ENCODE results near the gene SYK. TPM values are rescaled to one million over a fixed set of nuclear protein-coding genes. Genes with fewer than 3 reads are reported as not detected.

Gene SYK
- total RNA-seq, 1 donor = not detected

- no peak for DNase-seq (ENCODE audit: low read depth)
- H3K4me3 ChIP-seq (ENCODE audit: low read depth, low read length) = no peak overlapping the region
- TF ChIP-seq, protein P1, sequence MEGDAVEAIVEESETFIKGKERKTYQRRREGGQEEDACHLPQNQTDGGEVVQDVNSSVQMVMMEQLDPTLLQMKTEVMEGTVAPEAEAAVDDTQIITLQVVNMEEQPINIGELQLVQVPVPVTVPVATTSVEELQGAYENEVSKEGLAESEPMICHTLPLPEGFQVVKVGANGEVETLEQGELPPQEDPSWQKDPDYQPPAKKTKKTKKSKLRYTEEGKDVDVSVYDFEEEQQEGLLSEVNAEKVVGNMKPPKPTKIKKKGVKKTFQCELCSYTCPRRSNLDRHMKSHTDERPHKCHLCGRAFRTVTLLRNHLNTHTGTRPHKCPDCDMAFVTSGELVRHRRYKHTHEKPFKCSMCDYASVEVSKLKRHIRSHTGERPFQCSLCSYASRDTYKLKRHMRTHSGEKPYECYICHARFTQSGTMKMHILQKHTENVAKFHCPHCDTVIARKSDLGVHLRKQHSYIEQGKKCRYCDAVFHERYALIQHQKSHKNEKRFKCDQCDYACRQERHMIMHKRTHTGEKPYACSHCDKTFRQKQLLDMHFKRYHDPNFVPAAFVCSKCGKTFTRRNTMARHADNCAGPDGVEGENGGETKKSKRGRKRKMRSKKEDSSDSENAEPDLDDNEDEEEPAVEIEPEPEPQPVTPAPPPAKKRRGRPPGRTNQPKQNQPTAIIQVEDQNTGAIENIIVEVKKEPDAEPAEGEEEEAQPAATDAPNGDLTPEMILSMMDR (IDR thresholded peaks at IDR 0.05; ENCODE audit: insufficient read depth, low read depth, low read length) = no peak
Measured at GRCh38 chr9:90941661-90942060, 140.0 kb downstream of the SYK start.

DNA sequence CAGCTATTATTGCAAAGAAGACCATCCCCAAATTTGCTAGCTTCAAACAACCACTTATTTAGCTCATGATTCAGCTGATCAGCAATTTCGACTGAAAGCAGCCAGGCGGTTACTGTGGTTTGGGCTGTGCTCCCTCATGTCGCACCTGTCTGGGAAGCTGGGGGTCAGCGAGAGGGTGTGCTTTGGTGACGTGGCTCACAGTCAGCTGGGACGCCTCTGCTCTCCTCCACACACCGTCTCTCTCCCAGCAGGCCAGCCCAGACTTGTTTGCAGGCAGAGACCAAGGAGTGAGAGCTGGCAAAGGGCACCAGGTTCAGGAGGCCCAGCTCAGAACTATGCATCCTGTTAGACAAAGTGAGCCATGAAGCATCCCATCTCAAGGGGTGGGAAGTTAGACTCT, 140.9 kb downstream of the SYK start:
- no peak overlapping the region for H3K4me3 ChIP-seq (ENCODE audit: low read depth, low read length)
- TF ChIP-seq, protein P1 (IDR thresholded peaks at IDR 0.05; ENCODE audit: insufficient read depth, low read depth, low read length) = no peak
- no peak for DNase-seq (ENCODE audit: low read depth)

DNA sequence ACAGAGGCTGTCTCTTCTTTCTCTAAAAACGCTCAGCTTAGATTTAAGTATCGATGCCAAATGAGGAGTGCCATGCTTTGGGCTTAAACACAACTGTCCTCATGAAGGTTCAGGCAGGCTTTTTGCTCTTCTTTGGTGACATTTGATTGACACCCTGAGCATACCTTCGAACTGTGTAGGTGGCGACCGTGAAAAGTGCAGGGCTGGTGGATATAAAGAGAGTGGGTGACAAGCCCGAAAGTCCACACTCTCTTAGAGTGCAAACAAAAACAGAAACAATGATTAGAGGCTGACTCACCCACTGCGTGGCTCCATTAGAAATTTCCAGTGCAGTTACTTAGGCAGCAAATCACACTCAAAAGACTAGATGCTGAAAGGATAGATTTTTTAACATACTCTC, 141.7 kb downstream of the SYK start:
- TF ChIP-seq, protein P1 (IDR thresholded peaks at IDR 0.05; ENCODE audit: insufficient read depth, low read depth, low read length) = no peak
- DNase-seq (ENCODE audit: low read depth) = peak; percentile 20
- no peak overlapping the region for H3K4me3 ChIP-seq (ENCODE audit: low read depth, low read length)

DNA sequence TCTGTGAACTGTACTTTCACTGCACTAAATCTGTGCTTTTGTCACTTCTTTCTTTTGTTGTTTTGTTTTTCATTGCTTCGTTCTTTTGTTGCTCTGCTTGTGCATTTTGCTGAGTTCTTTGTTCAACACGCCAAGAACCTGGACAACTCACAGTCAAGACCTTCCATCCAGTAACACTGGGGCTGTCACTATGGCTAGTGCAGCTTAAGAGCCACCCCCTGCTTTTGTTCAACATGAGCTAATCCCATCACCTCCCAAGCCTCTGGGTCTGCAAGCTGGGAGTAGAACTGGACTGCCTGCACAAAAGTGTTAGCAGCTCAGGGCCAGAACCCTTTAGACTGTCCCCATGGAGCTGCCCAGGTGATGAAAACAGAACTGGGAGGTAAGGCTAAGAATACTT, 143.7 kb downstream of the SYK start:
- no peak for DNase-seq (ENCODE audit: low read depth)
- TF ChIP-seq, protein P1 (IDR thresholded peaks at IDR 0.05; ENCODE audit: insufficient read depth, low read depth, low read length) = no peak
- H3K4me3 ChIP-seq (ENCODE audit: low read depth, low read length) = no peak overlapping the region

- H3K4me3 ChIP-seq (ENCODE audit: low read depth, low read length) = no peak overlapping the region
- TF ChIP-seq, protein P1 (IDR thresholded peaks at IDR 0.05; ENCODE audit: insufficient read depth, low read depth, low read length) = no peak
- DNase-seq (ENCODE audit: low read depth) = no peak
Measured at GRCh38 chr9:90946982-90947381, 145.4 kb downstream of the SYK start.

Other genes with a start within 250 kb of the SYK start
- 0.97 and 1.3 TPM in 2 replicates for gene DIRAS2, start 159.0 kb upstream of the SYK start, total RNA-seq

Data from fibroblast of villous mesenchyme (primary cell).